GM19099 (cell line): ENCODE measurements around the gene CARS1.

Experiments used
- POLR2A ChIP-seq: IDR thresholded peaks from 3 replicates; pipeline ENCODE4 v1.6.1; 2011; ENCODE audit warnings: low read depth; ENCODE audit not compliant: insufficient read length; ENCODE audit errors: extremely low read depth

CARS1 gene

GRCh38 chr11:3052109-3052479 is 5.1 kb downstream of the CARS1 start:
- no peak for TF ChIP-seq POLR2A

DNA sequence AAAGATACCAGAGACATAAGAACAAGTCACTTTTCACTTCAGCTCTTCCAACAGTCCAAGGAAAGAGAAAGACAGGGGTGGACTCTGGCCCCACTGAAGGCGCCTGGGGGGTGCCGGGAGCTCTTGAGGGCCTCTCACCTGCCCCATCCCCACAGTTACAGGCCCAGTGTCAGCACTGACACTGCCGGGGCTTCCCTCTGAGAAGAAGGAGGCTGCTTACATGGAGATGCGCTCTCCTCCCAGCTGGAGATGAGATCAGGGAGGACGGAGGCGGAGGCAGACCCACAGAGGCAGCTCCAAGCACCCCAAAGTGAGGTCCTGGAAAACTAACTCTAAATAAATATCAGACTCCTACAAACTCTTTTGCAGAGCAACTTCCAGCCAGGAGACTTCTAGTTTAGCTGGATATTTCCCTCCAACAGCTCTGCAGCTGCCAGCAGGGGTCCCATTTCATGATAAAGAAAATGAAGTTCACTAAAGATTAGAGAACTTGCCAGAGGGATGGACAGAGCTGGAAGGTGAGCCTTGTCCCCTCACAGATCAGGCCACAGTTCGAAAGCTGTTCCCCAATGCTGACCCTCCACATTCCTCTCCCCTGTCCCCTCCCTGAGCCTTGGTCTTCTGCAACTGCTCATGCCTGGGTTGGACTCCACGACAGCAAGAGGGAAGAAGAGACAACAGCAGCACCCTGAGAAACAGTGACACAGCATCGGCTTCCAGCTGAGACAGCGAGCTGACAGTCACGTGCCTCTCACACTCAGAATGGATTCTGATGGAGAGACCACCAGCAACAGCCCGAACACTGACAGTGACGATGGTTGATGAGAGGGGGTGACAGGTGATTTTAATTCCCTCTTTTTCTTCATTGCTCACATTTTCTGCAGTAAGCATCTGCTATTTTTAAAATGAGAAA is 5.8 kb downstream of the CARS1 start:
- no peak for TF ChIP-seq POLR2A

DNA sequence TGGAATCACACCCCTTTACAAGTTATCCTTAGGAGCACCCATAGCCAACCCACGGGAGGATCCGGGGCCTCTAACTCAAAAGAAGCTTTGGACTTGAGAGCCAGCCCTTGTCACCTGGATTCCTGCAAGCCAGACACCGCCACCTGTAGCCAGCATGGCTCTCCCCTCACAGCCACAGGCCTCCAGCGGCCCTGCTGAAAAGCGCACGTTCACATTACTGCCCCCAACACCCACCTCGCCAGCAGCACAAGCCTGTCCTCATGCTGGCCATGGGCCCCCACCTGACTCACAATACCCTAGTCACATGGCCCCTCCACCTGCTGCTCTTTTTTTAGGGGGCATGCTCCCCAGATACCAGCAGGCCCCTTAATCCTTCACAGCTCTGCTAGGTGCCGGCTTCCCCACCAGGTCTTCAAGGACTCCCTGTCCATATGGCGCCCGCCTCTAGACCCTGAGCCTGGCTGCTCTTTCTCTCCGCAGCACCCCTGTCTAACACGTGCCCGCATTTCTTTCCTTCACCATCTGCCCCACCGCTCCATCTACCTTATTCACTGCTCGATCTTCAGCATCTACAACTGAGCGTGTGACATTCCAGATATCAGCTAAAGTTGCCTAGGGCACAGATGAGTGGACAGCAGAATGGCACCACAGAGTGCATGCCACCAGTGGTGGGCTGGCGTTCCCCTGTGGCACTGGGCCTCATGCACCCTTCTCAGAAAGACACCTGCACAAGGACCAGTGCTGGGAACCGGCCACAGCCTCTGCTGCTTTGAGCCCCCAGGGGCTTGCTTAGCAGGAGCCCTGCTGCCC is 6.6 kb downstream of the CARS1 start:
- no peak for TF ChIP-seq POLR2A

DNA sequence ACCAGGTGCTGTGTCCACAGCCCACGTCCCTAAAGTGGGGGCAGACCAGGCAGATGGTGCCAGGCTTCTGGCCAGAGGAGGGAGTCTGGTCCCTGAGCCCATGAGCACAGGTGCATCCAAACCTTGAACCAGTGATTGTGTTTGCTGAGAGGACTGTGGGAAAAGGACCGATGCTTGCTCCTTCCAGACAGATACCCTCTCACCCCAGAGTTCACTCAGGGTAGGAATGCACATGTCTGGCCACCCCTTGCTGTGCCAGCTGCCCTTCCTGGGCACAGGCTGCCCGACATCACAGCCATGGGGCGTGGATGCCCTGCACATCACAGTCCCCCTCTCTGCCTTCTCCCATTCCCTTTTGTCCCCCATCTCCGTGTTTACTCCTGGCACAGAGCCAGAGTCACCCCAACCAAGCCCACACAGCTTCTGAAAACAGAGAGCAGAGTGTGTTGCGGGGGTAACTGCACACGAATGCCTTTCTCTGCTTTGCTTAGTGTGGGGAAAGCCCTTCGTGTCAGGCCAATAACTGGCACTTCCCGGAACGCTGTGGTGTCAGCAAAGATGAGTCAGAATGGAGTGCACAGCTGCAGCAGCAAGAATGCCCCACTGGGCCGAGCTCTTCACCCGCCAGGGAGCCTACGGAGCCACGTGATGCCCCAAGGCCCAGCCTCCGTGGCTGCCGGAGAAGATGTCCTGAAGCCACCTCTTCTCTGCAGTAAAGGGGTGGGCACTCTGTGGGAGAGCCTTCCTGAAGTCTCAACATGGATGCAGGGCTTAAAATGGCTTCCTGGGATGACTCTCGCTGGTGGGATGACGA is 7.6 kb downstream of the CARS1 start:
- TF ChIP-seq POLR2A = peak; percentile 25

GRCh38 chr11:3047637-3048036 is 9.6 kb downstream of the CARS1 start:
- TF ChIP-seq POLR2A = no peak

DNA sequence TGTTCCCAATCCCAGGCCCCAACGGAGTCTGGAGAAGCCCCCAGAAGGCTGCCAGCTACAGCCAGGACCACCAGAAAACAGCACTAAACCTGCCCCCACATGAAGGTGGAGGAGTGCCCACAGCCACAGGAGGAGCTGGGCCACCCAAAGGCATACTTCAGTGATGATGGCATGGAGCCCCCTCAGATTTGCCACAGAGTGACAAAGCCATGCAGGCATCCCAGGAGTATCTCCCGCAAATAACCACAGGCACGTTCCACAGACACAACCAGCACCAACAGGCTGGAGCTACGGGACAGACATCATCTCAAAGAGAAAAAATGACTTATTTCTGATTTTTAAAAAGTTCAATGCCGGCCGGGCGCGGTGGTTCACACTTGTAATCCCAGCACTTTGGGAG is 10.6 kb downstream of the CARS1 start:
- no peak for TF ChIP-seq POLR2A

- no peak for TF ChIP-seq POLR2A
Observed at GRCh38 chr11:3046190-3046589, 11.0 kb downstream of the CARS1 start.

DNA sequence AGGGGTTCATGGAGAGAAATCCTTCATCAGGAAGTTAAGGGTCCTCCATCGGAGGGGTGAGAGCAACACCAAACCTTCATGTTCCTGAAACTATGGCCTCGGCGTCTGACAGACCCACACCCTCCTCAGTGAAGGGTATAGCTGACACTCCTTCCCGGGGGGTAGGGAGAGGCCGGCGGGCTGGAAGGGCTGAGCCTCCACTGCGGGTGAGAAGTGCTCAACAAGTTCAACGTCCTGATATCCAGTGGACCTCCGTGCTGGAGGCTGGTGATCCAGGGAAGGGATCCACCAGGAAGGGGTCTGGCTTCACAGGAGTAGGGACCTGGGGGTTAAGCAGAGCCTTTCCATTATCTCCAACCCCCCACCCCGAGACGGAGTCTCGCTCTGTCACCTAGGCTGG is 12.3 kb downstream of the CARS1 start:
- no peak for TF ChIP-seq POLR2A

- no peak for TF ChIP-seq POLR2A
Observed at GRCh38 chr11:3044004-3044403, 13.2 kb downstream of the CARS1 start.

DNA sequence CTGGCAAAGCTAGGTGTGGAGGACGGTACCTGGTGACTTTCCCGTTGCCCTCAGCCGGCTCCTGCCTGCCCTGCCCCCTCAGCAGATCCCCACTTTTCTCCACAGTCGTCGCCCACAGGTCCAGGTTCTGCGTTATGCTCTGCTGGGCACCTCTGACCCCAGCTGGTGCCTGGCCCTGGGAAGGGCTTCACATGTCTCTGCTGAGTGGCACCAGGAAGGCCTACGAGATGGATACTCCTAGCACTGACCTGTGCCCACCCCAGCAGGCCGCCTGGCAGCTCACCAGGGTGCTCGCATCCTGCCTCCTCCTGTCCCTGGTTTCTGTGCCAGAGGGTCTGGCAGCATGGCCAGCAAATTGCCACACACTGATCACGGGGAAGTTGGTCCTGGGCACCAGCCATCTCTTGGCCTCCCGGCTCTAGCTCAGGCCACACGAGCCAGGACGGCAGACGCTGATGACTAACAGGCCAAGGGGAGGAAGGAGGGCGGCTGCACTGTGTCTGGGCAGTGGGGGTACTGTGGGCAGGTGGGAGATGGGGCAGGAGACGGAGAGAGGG is 13.8 kb downstream of the CARS1 start:
- TF ChIP-seq POLR2A = no peak

- no peak for TF ChIP-seq POLR2A
Observed at GRCh38 chr11:3042496-3043314, 14.5 kb downstream of the CARS1 start.

- no peak for TF ChIP-seq POLR2A
Observed at GRCh38 chr11:3041699-3042441, 15.4 kb downstream of the CARS1 start.

GRCh38 chr11:3040881-3041280 is 16.3 kb downstream of the CARS1 start:
- no peak for TF ChIP-seq POLR2A
